Stimulated activated CD4-positive, alpha-beta T cell treated with anti-CD3 and anti-CD28 coated beads, Interleukin-1b, Interleukin-23, amount 100 ng/mL, for 4 hours (primary cell): ENCODE results near the gene TMPRSS2.

ENCODE experiments used
- DNase-seq, 2 donors: peaks; one replicate each; pipeline ENCODE4 v3.0.0-alpha.2; 2020; ENCODE audit warnings: low read depth in 2 of 2

TMPRSS2 gene

DNA sequence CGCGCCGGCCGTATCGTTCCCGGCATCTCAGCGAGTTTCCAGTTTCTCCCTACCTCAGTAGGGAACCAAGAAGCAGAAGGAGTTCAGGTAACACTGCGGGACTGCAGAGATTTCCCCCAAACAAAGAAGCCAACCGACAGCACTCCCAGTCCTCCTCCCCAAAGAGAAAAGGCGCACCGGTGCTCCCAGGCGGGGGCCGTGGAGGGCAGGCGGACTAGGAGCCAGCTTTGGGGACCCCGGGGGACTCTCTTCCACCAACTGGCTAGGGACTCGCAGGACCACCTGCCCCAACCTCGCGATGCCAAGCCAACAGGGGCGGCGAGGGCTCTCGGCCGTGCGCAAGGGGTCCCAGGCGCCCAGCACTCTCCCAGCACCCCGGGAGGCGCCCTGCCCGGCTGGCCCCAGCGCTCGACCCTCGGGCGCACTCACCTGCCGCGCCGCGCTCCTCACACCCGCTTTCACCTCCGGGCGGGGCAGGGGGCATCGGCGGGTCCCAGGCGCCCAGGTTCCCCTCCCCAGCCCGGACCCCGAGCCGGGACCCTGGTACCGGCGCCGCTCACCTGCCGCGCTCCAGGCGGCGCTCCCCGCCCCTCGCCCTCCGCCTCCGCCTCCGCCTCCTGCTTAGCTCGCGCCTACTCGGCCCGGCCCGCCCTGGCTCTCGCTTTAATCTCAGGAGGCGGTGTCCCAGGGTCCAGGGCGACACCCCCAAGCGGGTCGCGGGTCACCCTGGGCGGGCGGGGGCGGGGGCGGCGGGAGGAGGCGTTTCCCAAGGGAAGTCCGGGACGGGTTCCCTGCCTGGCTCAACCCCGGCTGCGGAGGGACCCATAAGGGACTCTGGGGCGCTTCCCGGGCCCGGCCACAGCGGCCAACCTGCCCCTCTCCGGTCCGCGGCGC is at the start of gene TMPRSS2:
TSS of gene TMPRSS2 (minus strand) at position 638 of the 894 bp plus-strand sequence. CDS start 10,025 bp downstream, outside the sequence.
- no peak for DNase-seq

DNA sequence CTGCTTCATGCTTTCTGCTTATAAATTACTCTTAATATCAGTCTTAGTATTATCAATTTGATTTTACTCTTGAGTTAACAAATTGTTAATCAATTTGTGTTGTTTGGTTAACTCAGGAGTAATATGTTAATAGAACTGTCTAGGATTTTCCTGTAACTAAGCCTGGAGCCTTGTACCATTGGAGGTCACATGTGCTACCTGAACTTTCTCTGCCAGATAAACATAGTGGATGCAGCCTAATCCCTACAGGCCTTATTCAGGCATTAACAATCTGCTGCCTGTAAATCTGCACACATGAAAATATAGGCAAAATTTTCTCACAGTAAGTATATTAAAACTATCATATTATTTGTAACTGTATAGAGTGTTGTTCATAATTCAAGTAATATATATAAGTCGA is 47.1 kb upstream of the TMPRSS2 start:
- no peak for DNase-seq

DNA sequence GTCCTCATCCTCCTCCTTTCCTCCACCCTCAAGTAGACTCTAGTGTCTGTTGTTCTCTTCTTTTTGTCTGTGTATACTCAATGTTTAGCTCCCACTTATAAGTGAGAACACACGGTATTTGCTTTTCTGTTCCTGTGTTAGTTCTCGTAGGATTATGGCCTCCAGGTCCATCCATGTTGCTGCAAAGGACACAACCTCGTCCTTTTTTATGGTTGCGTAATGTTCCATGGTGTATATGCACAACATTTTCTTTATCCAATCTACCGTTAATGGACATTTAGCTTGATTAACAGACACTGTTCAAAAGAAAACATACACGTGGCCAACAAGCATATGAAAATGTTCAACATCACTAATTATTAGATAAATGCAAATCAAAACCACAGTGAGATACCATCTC is 44.3 kb upstream of the TMPRSS2 start:
- DNase-seq: no peak

DNA sequence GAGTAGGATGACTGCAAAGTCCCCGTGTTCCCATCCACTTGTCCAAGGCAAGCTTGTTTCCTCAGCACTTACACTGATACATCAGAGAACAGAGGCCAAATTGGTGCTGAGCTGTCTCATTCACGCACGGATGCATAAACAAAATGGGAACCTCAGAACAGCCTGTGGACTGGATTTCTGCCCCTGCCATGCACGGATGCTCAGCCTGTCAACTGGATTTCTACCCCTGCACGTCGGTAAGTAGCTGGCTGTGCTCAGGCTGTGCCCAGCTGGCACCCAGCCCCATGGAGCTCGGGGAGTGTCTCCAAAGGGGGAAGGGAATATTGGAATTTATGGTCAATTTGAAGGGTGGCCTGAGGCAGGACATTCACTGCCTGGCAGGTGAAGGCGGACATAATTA is 40.8 kb upstream of the TMPRSS2 start:
- DNase-seq: no peak

DNA sequence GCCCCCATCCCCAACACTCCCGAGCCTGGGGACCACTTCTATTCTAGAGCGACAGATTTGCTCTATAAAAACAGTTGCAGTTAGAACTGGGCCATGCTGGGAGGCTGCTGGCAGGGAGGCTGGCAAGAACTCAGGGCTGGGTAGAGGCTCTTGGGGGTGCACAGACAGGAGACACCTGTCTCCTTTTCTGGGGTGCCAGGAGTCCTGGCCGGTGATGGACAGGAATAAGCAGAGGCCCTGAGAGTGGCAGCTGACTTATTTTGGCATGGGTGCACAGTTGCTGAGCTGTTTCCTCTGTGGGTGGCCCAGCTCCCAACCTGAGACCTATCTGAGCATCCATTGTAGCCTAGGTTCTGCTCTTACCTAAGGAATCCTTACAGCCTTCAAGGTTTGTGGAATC is 39.2 kb upstream of the TMPRSS2 start:
- no peak for DNase-seq

DNA sequence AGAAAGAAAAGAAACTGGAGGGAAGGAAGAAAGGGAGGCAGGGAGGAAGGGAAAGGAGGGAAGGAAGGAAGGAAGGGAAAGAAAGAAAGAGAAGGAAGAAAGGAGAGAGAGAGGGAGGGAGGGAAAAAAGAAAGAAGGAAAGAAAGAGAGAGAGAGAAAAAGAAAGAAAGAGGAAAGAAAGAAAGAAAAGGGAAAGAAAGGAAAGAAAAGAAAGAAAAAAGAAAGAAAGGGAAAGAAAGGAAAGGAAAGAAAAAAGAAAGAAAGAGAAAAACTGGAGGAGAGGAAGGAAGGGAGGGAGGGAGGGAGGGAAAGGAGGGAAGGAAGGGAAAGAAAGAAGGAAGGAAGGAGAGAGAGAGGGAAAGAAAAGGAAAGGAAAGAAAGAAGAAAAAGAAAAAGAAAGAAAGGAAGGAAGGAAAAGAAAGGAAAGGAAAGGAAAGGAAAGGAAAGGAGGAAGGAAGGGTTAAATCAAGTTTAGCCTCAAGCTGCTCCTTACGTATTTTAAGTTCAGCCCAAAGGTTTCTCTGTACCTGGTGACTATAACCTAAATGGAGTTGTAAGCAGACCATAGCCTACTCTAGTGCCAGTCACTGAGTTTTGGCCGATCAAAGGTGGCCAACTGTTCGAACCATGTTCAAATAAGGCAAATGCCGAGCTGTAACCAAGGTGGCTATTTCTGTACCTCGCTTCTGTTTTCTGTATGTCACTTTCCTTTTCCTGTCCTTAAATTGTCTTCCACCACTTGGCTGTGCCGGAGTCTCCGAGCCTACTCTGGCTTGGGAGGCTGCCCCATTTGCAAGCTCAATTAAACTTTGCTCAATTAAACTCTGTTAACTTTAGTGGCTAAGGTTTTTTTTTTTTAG is 37.8 kb upstream of the TMPRSS2 start:
- DNase-seq: no peak

DNA sequence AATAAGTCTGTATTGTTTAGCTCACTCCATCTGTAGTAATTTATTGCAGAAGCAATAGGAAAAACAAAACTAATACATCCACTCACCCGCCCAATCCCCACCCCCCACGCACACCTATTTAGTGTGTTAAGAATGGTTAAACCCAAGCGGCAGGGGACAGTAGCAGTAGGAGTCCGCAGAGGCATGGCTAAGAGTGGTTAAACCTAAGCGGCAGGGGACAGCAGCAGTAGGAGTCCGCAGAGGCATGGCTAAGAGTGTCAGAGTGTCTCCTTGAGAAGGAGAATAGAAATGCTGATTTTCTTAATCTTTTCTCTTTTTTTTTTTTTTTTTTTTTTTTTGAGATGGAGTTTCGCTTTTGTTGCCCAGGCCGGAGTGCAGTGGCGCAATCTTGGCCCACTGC is 34.8 kb upstream of the TMPRSS2 start:
- no peak for DNase-seq

DNA sequence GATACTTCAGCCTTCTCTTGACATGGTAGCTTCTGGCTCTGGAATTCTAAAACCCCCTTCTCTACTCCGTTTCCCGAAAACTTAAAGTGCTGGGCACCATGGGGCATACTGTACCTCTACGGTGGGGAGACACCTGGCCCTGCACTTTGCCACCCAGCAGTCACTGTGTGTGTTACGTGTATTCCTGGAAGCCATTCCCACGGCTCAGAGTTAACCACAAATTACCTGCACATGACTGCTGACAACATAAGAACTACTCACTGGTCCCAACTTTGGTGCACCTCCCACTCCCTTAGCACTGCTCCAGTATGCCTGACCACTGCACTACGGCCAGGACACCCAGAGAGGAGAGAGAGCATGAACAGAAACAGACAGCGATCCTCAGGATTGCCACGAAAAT is 29.4 kb upstream of the TMPRSS2 start:
- DNase-seq: no peak

DNA sequence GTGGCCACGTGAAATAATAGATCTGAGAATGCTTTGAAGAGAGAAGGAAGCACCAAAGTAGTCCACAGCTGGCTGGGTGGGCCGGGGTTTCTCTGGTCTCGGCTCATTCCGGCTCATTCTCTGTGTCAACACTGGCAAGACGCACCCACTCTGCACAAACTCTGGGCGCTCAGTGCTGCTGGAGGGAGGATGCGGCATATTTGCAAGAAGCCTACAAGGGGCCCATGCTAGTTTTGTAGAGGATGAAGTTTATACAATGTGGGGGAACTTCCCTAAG is 28.8 kb upstream of the TMPRSS2 start:
- DNase-seq: no peak

DNA sequence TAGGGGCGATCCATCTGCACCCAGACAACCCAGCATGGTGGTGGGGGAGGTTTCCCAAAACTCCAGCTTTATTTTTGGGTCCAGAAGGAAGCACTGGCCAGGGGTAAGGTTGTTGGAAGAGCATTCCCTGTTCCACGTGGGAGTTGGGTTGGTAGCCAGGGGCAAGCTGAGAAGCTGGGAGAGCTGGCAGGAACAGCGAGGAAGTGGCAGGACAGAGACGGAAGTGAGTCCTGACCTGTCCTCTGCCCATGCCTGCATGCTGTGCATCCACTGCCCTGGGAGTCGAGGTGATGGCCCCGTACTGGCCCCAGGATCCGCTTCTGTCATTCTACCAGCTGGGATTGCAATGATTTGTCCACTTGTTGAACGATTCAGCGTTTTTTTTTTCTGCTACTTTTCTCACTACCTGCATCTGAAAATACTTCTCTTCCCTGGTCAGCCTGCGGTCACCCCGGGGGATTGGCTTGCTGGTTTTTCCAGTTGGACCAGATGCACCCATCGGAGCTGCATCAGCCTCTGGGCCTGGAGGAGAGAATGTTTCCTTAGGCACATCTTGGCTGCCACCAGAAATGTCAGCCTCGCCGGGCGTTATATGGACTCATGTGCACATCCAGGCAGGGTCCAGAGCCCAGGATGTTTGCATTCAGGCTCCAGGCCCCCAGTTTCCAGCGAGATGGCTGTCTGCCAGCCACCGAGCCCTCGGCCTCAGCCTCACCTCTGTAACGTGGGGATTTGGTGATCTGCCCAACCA is 28.3 kb upstream of the TMPRSS2 start:
- DNase-seq: no peak

DNA sequence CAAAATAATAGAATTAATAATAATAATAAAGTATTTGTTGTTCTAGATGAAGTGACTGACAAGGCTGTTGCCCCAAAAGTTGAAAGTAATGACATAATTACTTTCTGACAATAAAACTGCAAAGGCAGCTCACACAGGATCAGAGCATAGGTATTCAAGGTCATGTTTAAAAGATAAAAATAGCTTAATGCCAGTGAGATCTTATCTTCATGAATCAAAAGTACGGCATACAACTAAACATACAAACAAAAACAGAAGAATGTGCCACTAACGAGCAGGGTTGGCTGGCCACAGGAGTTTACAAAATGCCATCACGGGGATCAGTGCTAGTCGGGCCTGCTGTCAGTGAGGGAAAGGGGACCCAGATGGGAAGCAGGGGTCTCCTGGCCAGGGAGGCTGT is 22.4 kb upstream of the TMPRSS2 start:
- no peak for DNase-seq

DNA sequence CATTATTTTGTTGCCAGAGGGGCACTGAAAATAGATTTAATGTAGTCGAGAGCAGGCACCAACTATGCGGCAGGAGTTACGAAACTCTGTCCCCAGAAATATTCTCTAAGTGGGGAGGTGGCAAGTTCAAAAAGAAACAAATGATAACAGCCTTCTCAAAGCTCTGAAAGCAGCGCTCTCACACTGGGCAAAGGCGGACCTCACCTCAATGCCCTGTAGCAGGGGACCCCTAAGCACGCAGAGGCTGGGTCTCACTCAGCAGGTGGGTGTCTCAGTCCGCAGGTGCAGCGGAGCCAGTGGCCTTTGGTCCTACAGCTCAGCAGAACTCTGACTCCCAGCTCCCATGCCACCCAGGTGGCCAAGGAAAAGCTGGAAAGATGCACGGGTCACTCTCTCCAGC is 21.8 kb upstream of the TMPRSS2 start:
- DNase-seq: no peak

DNA sequence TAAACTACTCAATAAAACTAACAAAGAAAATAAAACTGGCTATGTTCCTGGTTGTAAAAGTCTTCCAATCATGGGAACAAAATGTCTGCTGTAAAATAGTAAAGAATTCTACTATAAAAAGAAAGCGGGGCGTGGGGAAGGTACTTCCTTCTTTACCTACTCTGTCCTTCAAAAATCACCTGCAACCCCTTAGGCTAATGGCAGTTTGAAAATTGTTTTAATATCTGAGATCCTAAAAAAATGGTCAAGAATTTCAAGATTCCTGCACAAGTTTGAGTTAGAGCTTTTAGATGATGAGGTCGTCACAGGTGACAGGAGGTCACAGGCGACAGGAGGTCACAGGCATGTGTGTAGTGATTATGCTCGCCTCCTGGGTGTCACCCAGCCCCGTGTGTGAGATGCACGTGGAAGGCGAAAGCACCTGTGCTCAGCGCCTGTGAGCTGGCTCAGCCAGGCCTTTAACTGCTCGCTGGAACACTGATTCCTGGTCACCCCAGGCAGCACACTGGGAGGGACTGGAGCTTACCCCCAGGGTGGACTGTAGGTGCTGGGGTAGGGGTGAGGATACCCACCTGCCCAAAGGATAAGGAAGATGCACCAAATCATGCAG is 18.6 kb upstream of the TMPRSS2 start:
- DNase-seq: no peak

DNA sequence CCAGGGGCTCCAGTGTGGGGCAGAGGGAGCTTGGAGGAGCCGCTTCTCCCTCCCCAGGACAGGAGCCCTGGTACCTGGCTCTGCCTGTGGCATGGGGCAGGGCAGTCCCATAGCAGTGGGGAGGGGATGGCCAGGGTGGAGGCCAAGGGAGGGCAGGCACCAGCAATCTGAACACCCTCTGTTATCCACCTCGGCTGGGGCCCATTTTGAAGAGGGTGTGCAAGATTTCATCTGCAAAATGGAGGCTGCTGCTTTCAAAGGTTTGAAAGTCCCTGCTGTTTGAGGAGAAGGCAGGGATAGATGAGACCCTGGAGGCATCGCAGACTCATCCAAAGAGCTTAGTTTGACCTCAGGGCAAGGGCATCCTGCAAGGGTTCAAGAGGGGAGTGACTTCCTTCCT is 15.2 kb upstream of the TMPRSS2 start:
- DNase-seq: no peak

DNA sequence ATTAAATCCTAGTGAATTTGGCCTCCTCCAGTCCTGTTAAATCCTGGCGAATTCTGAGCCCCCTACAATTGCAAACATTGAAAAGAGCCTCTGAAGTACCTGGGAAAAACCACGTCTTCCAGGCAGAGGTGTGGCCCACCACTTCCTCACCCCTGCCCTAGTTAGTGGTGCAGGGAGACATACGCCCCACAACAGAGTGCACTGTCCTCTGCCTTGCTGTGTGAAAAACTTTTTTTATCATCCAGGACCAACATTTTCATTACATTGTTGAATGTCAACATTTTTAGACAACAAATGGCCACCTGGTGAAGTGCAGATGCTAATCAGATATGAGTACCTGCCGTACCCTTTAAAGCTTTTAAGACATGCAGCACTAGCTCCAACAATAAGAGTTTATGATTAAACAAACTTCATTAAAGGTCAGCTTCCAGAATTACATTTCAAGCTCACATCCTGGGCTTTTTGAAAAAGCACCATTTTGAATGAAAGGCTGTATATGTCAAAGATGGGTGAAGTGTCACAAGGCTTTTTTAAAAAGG is 13.6 kb upstream of the TMPRSS2 start:
- DNase-seq: no peak

DNA sequence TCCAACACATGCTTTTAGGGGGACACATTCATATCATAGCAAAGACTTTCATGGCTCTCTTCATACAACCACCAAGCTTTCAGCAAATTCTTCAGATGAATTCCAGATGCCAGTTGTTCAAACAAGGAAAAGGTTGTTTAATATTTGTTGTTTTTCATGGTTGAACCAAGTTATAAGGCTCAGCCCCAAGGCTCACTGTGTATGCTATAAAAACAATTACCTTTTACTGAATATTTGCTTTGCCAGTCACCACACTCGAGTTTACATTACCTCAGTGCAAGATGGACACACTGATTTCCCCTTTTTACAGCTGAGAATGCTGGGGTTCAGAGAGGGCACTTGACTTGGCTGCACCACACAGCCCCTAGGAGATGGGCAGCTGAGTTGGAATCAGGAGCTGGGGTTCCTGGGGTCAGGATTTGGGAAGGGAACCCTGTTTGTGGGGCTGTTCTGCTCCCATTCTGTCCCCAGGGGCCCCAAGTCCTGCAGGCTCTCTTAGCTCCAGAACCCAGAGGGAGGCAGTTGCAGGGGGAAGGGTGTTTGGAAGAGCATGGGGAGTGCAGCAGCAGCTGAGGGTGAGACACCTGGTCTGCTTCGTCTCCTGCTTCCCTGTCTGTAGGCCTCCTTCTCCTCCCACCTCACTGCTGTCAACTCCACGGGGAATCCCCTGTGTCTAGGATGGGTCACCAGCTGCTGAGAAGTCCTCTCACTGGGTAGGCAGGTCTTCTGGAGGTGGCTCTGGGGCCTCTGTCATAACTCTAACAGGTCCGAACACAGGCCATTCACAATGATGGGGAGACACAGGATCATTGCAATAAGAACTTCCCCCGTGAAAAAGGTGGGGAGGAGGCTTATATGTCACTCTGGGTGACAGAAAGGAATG is 12.8 kb upstream of the TMPRSS2 start:
- no peak for DNase-seq

DNA sequence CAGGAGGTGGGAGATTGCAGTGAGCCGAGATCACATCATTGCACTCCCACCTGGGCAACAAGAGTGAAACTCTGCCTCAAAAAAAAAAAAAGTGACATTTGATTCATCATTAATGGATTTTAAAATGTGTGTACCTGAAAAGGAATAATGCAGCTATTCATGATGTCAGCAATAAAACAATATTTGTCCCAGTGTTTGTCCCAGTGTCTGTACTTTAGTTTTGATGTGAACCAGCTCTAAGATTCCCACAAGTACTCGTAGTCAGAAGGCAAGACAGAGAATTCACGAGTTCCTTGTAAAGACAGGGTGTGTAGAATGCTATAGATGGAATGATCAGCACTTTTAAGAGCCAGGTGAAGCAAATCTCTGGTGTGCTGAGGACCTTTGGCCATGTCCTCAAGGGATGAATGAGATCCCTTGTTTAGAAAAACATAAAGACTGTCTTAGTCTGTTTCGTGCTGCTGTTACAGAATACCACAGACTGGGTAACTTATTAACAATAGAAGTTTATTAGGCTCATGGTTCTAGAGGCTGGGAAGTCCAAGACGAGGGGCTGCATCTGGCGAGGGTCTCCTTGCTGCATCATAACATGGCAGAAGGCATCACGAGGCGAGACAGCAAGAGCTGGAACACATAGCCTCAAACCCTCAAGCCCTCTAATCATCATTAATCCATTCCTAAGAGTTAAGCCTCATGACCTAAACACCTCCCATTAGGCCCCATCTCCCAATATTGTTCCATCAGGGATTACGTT is 12.0 kb upstream of the TMPRSS2 start:
- DNase-seq: no peak

DNA sequence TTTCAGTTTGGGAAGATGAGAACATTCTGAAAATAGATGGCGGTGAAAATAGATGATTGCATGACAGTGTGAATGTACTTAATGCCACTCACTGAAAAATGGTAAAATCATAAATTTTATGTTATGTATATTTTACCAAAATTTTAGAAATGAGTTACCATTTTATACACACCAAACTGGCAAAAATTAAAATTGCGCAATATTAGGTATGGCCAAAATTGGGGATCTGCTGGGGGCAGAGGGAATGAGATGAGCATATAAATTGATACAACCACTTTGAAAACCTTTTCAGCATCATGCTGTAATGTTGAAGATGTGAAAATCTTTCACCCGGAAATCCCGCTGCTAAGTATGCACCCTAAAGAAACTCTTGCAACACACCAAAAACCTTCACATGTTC is 10.8 kb upstream of the TMPRSS2 start:
- no peak for DNase-seq

DNA sequence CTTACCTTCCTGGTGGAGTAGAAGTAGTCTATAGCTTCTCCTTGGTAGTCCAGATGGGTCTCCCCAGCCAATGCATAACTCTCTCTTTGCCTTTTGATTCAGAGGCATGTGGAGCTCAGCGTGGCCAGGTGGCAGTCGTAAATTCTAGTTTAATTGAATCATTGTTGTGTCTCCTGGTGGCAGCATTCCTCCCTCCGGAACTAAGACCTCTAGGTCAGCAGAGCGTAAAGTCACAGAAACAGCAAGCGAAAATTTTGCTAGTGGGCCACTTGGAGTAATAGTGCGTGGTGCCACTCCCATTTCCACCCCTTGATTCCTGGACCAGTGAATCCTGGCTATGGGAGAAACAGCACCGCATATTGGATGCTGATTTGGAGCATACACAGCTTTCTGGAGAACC is 3.9 kb upstream of the TMPRSS2 start:
- DNase-seq: no peak

DNA sequence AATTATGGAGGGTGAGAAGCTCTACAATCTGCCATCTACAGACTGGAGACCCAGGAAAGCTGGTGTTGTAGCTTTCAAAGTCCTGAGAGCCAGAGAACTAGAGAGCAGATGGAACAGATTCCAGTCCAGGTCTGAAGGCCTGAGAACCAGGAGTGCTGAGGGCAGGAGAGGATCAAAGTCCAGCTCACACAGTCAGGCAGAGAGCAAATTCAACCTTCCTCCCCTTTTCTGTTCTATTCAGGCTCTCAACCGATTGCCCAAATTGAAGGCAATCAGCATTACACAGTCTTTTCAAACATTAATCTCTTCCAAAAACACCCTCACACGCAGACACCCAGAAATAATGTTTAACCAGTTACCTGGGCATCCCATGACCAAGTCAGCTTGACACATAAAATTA is 2.5 kb upstream of the TMPRSS2 start:
- no peak for DNase-seq
